ENCODE measurements around the gene C19orf85.
A peak's percentile ranks its signal among the peaks of the same experiment; 100 is the strongest.

C19orf85 gene

DNA sequence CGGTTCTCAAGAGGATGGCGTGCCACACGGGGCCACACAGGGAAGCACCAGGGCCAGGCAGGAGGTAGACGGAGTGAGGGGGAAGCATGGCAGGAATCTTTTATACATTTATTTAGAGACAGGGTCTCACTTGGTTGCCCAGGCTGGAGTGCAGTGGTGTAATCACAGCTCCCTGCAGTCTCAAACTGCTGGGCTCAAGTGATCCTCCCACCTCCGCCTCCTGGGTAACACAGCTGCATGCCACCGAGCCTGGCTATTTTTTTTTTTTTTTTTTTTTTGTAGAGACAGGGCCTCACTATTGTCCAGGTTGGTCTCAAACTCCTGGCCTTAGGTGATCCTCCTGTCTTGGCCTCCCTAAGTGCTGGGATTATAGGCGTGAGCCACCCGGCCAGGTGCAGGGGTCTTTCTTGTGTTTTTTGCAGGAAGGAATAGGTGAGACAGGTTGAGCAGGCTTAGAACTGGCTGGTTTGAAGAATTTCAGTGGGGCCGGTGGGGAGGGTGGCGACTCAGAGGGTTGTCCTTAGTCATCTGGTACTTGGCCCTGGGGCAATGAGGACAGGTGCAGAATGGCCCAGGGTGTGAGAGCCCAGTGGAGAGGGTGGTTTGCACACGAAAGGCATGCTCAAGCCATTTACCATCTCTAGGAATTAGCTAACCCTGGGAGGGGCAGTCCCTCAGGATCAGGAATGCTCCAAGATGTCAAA is 31.2 kb upstream of the C19orf85 start:
- Histone ChIP-seq H3K36me3 (ENCODE audit: control insufficient read depth in 1 of 2, insufficient read depth in 2 of 2, low read length in 2 of 2) (peaks cover 0 to 19% of the 10 kb centered on the region in 2 donors), H3K9me3 (ENCODE audit: control insufficient read depth in 1 of 2, low read length in 2 of 2) (no peaks in the 10 kb centered on the region), H3K27me3 (ENCODE audit: low read depth, low read length) (no peaks in the 10 kb centered on the region), H3K27ac (ENCODE audit: low read length) (no peak overlapping the region), H3K4me3 (ENCODE audit: low read depth in 1 of 2, low read length in 2 of 2) (no peak overlapping the region), H3K4me1 (ENCODE audit: control insufficient read depth in 1 of 2, insufficient read depth in 2 of 2, low read length in 2 of 2) (peaks cover 0 to 31% of the 10 kb centered on the region in 2 donors)

DNA sequence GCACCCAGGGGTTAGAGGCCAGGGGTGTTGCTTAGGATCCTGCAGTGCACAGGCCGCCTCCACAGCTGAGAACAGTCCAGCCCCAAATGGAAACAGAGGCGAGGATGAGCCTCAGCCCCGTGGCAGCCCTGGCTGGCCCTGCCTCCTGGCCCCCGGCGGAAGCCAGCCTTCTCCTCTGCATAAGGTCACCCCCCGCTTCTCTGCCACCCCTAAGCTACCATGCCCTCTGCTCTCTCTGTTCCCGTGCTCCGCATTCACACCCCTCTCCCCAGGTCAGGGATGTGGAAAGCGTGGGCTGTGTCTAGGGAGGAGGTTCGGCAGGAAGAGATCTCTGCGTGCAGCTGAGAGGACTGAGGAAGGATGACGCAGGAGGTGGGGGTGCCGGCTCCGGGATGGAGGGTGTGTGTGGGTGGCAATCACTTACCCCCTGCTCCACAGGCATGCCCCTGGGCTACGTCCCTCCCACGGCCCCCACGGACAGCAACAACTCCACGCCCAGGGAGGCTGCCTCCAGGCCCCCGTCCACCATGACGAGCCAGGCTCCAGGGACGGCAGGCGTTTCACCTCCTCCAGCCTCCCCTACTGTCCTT is 29.7 kb upstream of the C19orf85 start:
- Histone ChIP-seq H3K9me3 (ENCODE audit: control insufficient read depth in 1 of 2, low read length in 2 of 2) (no peaks in the 10 kb centered on the region), H3K4me3 (ENCODE audit: low read depth in 1 of 2, low read length in 2 of 2) (peak overlapping the region in 1 of 2 donors; percentile 61), H3K36me3 (ENCODE audit: control insufficient read depth in 1 of 2, insufficient read depth in 2 of 2, low read length in 2 of 2) (peaks cover 0 to 7% of the 10 kb centered on the region in 2 donors), H3K4me1 (ENCODE audit: control insufficient read depth in 1 of 2, insufficient read depth in 2 of 2, low read length in 2 of 2) (peaks cover 0 to 46% of the 10 kb centered on the region in 2 donors), H3K27me3 (ENCODE audit: low read depth, low read length) (no peaks in the 10 kb centered on the region), H3K27ac (ENCODE audit: low read length) (no peak overlapping the region)

DNA sequence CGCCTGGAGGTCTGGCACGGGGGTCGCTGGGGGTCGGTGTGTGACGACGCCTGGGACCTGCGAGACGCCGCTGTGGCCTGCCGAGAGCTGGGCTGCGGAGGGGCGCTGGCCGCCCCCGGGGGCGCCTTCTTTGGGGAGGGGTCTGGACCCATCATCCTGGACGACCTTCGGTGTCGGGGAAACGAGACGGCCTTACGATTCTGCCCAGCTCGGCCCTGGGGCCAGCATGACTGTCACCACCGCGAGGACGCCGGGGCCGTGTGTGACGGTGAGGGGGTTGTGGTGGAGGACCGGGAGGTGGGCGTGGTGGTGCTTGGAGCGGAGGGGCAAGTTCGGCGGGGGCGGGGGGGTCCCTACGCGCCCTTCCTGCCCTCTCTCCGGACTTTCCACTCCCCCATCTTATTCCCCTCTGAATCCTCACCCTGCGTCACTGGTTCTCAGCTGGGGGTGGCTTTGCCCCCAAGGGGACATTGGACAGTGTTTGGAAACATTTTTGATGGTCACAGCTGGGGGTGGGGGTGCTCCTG is 29.2 kb upstream of the C19orf85 start:
- Histone ChIP-seq H3K36me3 (ENCODE audit: control insufficient read depth in 1 of 2, insufficient read depth in 2 of 2, low read length in 2 of 2) (peaks cover 0 to 2% of the 10 kb centered on the region in 2 donors), H3K4me1 (ENCODE audit: control insufficient read depth in 1 of 2, insufficient read depth in 2 of 2, low read length in 2 of 2) (peaks cover 0 to 51% of the 10 kb centered on the region in 2 donors), H3K4me3 (ENCODE audit: low read depth in 1 of 2, low read length in 2 of 2) (peak overlapping the region in 1 of 2 donors; percentile 61), H3K27ac (ENCODE audit: low read length) (no peak overlapping the region), H3K9me3 (ENCODE audit: control insufficient read depth in 1 of 2, low read length in 2 of 2) (no peaks in the 10 kb centered on the region), H3K27me3 (ENCODE audit: low read depth, low read length) (no peaks in the 10 kb centered on the region)

DNA sequence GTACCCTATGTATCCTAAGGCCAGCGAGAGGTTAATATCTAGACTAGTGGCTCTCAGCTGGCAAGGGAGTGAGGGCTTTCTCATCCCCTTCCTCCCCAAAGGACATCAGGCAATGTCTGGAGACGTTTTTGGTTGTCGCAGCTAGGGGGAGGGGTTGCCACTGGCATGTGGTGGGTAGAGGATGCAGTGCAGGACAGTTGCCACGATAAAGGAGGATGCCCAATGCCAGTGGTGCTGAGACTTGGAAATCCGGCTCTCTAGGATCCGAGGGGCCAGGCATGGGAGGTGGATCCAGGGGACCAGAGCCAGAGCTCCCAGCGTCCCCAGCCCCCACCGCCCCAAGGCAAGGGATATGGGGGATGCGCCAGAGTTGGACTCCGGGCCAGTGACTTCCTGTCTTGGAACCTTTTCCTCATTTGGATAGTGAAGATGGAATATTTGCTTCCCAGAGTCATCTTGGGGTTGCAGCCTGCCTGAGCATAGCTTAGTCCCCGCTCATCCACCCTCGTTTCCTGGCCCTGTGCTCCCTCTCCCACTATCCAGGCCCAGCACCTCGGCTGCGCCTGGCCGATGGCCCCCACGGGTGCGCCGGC is 28.6 kb upstream of the C19orf85 start:
- no peaks in the 10 kb centered on the region for H3K9me3 ChIP-seq (ENCODE audit: control insufficient read depth in 1 of 2, low read length in 2 of 2)
- H3K27ac ChIP-seq (ENCODE audit: low read length): no peak overlapping the region
- no peaks in the 10 kb centered on the region for H3K27me3 ChIP-seq (ENCODE audit: low read depth, low read length)
- peaks cover 0 to 54% of the 10 kb centered on the region in 2 donors for H3K4me1 ChIP-seq (ENCODE audit: control insufficient read depth in 1 of 2, insufficient read depth in 2 of 2, low read length in 2 of 2)
- peak overlapping the region in 1 of 2 donors; percentile 40 for H3K4me3 ChIP-seq (ENCODE audit: low read depth in 1 of 2, low read length in 2 of 2)
- no peaks in the 10 kb centered on the region for H3K36me3 ChIP-seq (ENCODE audit: control insufficient read depth in 1 of 2, insufficient read depth in 2 of 2, low read length in 2 of 2)

DNA sequence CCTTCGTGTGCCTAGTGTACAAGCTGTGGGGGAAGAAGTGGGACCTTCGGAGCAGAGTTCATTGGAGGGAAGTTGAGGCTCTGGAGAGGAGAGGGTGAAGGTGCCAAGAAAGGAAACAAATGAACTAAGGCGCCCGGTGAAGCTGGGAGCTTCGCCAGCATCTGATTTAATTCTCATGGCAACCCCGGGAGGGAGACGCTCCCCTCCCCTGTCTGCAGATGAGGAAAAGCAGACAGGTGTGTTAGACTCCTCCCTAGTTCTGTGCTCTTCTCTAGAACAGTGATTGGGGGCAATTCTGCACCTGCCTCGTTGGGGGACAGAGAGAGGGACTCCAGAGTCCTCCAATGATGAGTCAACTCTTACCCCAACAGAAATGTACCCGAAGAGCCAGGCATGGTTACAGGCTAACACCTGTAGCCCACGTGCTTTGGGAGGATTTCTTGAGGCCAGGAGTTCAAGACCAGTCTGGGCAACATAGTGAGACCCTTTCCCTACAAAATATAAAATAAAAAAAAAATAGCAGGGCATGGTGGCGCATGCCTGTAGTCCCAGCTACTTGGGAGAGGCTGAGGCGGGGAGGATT is 27.9 kb upstream of the C19orf85 start:
- Histone ChIP-seq H3K27ac (ENCODE audit: low read length) (no peak overlapping the region), H3K36me3 (ENCODE audit: control insufficient read depth in 1 of 2, insufficient read depth in 2 of 2, low read length in 2 of 2) (no peaks in the 10 kb centered on the region), H3K9me3 (ENCODE audit: control insufficient read depth in 1 of 2, low read length in 2 of 2) (no peaks in the 10 kb centered on the region), H3K27me3 (ENCODE audit: low read depth, low read length) (no peaks in the 10 kb centered on the region), H3K4me1 (ENCODE audit: control insufficient read depth in 1 of 2, insufficient read depth in 2 of 2, low read length in 2 of 2) (peaks cover 0 to 59% of the 10 kb centered on the region in 2 donors), H3K4me3 (ENCODE audit: low read depth in 1 of 2, low read length in 2 of 2) (no peak overlapping the region)

DNA sequence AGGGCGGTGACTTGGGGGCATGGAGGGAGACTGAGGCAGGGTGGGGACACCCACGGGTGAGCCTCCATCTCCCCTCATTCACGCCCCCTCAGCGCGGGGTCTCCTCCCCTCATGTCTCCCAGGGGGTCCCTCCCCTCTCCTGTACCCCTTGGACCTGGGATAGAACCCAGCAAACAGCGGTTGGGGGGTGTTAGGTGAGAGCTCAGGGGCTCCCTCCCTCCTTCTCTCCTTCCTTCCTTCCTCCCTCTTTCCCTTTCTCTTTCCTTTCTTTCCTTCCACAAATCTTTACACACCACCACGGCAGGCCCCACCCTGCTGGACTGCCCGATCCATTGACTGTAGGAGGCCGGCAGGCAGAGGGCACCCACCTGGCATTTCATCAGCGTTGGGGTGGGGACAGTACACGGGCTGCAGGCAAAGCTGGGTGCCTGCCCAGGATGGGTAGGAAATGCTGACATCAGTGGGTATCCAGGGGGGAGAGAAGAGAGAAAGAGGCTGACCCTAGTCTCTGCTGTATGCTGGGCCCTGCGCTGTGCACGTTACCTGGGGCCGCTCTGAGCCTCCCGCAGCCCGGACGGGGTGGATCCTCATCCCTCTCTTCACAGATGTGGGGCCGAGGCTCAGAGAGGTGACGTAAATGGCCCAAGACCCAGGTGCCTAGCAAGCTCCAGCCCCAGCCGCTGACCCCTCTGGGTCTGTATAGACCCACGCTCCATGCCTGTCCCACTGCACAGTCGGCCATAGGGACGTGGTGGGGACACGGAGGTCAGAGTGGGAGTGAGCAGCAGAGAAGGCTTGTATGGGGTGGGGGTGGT is 27.2 kb upstream of the C19orf85 start:
- Histone ChIP-seq H3K27me3 (ENCODE audit: low read depth, low read length) (no peaks in the 10 kb centered on the region), H3K4me1 (ENCODE audit: control insufficient read depth in 1 of 2, insufficient read depth in 2 of 2, low read length in 2 of 2) (peaks cover 0 to 66% of the 10 kb centered on the region in 2 donors), H3K36me3 (ENCODE audit: control insufficient read depth in 1 of 2, insufficient read depth in 2 of 2, low read length in 2 of 2) (no peaks in the 10 kb centered on the region), H3K9me3 (ENCODE audit: control insufficient read depth in 1 of 2, low read length in 2 of 2) (no peaks in the 10 kb centered on the region), H3K4me3 (ENCODE audit: low read depth in 1 of 2, low read length in 2 of 2) (no peak overlapping the region), H3K27ac (ENCODE audit: low read length) (no peak overlapping the region)

DNA sequence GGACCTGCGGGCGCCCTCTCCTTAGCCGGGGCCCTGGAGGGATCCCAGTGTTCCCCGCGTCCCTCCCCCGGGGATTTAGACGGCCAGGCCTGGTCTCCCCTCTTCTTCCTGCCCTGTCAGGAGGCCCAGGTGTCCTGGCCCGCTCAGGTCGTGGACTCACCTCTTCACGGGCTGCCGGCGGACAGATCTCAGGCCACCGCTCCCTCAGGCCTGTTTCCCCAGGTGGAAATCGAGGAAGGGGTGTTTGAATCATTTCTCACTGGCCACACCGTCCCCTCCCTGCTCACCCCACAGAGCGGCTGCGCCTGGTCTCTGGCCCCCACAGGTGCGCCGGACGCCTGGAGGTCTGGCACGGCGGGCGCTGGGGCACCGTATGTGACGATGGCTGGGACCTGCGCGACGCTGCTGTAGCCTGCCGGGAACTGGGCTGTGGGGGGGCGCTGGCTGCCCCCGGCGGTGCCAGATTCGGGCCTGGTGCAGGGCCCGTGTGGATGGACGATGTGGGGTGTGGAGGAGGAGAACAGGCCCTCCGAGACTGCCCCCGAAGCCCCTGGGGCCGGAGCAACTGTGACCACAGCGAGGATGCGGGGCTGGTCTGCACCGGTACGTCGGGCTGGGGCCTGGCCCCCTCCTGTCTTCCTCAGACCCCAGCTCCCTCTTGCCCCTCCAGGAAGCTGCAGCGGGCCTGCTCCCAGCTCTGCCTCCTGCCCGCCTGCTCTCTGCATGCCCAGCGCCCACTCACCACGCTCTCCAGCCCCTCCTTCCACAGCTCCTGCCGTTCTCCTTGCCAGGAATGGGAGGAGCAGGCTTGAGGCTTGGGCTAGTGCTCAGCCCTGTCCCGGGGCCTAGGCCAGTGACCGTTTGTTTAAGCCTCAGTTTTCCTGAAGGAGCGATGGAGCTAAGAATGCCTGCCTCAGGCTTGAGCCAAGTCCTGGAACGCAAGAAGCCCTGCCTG is 26.2 kb upstream of the C19orf85 start:
- no peaks in the 10 kb centered on the region for H3K27me3 ChIP-seq (ENCODE audit: low read depth, low read length)

DNA sequence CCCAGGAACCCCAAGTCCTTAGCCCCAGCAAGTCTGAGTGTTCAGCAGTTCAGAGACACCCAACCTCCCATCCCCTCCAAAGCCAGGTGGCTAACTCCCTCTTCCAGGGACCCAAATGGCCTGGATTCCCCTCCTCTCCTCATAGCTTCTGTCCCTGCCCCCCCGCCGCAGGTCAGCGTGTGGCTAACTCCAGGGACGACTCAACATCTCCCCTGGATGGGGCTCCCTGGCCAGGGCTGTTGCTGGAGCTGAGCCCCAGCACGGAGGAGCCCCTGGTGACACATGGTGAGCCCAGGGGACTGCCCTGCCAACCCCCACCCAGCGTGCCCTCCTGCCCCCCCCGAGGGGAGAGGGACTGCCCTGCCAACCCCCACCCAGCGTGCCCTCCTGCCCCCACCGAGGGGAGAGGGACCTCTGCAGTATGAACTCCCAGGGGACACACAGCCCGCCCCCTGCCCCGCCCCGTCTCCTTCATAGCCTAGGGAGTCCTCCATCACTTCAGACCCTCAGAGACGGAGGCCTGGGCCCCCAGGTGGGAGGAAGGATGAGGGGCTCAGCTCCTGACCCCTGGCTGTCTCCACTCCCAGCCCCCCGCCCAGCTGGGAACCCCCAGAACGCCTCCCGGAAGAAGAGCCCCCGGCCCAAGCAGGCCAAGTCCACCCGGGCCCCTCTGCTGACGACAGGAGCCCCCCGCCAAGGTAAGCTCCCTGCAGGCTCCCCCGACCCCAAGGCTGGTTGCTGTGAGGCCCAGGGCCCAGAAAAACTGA is 25.3 kb upstream of the C19orf85 start:
- H3K27ac ChIP-seq (ENCODE audit: low read length): no peak overlapping the region
- no peaks in the 10 kb centered on the region for H3K9me3 ChIP-seq (ENCODE audit: control insufficient read depth in 1 of 2, low read length in 2 of 2)
- H3K4me3 ChIP-seq (ENCODE audit: low read depth in 1 of 2, low read length in 2 of 2): peak overlapping the region in 1 of 2 donors; percentile 43
- no peaks in the 10 kb centered on the region for H3K36me3 ChIP-seq (ENCODE audit: control insufficient read depth in 1 of 2, insufficient read depth in 2 of 2, low read length in 2 of 2)
- H3K4me1 ChIP-seq (ENCODE audit: control insufficient read depth in 1 of 2, insufficient read depth in 2 of 2, low read length in 2 of 2): peaks cover 3 to 81% of the 10 kb centered on the region in 2 donors
- H3K27me3 ChIP-seq (ENCODE audit: low read depth, low read length): no peaks in the 10 kb centered on the region

More for the DNA sequence above, 26.2 kb upstream of the C19orf85 start:
- Histone ChIP-seq H3K36me3 (ENCODE audit: control insufficient read depth in 1 of 2, insufficient read depth in 2 of 2, low read length in 2 of 2) (no peaks in the 10 kb centered on the region), H3K4me1 (ENCODE audit: control insufficient read depth in 1 of 2, insufficient read depth in 2 of 2, low read length in 2 of 2) (peaks cover 3 to 75% of the 10 kb centered on the region in 2 donors), H3K9me3 (ENCODE audit: control insufficient read depth in 1 of 2, low read length in 2 of 2) (no peaks in the 10 kb centered on the region), H3K4me3 (ENCODE audit: low read depth in 1 of 2, low read length in 2 of 2) (no peak overlapping the region), H3K27ac (ENCODE audit: low read length) (no peak overlapping the region)

DNA sequence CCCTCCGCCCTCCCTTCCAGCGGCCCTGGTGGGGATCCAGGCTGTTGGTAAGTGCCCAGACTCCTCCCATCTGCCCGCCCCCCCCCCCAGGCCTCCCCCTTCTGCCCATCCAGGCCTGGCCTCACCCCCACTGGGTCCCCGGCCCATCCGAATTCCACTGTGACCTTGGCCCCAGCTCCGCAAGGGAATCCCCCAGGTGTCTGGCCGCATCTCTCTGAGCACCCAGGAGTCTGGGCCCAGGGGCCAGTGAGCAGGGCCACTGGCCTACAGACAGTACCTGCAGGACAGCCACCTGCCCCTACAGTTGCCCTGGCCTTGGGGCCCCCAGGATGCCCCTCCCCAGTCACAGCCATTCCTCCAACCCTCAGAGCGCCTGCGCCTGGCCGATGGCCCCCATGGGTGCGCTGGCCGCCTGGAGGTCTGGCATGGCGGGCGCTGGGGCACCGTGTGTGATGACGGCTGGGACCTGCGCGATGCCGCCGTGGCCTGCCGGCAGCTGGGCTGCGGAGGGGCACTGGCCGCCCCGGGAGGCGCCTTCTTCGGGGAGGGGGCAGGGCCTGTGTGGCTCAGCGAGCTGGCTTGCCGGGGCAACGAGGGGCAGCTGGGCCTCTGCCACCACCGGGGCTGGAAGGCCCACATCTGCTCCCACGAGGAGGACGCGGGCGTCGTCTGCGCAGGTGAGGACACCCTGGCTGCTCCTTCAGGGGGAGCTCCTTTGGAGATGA is 24.6 kb upstream of the C19orf85 start:
- Histone ChIP-seq H3K9me3 (ENCODE audit: control insufficient read depth in 1 of 2, low read length in 2 of 2) (no peaks in the 10 kb centered on the region), H3K27me3 (ENCODE audit: low read depth, low read length) (no peaks in the 10 kb centered on the region), H3K27ac (ENCODE audit: low read length) (no peak overlapping the region), H3K4me3 (ENCODE audit: low read depth in 1 of 2, low read length in 2 of 2) (peak overlapping the region in 1 of 2 donors; percentile 57), H3K4me1 (ENCODE audit: control insufficient read depth in 1 of 2, insufficient read depth in 2 of 2, low read length in 2 of 2) (peaks cover 3 to 88% of the 10 kb centered on the region in 2 donors), H3K36me3 (ENCODE audit: control insufficient read depth in 1 of 2, insufficient read depth in 2 of 2, low read length in 2 of 2) (no peaks in the 10 kb centered on the region)

All from muscle layer of duodenum (tissue), 2 donors.